Endothelial cell of umbilical vein (primary cell): ENCODE results near the gene EXOC3.

ENCODE experiments used
- CTCF ChIP-seq, 2 donors: IDR thresholded peaks; 1 replicate in 1 of 2; 2 replicates in 1 of 2; pipeline ENCODE4 v1.5.1; 2011; ENCODE audit warnings: low read length in 2 of 2, mild to moderate bottlenecking in 2 of 2, moderate library complexity in 2 of 2, control low read depth in 1 of 2, inconsistent platforms in 1 of 2, low read depth in 1 of 2; ENCODE audit not compliant: insufficient read depth in 1 of 2; ENCODE audit errors: extremely low read depth in 1 of 2
- MAX ChIP-seq: IDR thresholded peaks from 2 replicates; pipeline ENCODE4 v1.6.1; 2011; ENCODE audit not compliant: insufficient read depth, insufficient read length
- POLR2A ChIP-seq: IDR thresholded peaks from 2 replicates; pipeline ENCODE4 v1.6.1; 2012; ENCODE audit warnings: low read depth, mild to moderate bottlenecking, control low read depth, low read length

GRCh38 chr5:463301-463700 lies 20.3 kb downstream of the EXOC3 start:
- TF ChIP-seq CTCF (IDR thresholded peaks at IDR 0.05; ENCODE audit: extremely low read depth in 1 of 2, insufficient read depth in 1 of 2, low read depth in 1 of 2, low read length in 2 of 2) (no peak), MAX (no peak), POLR2A (no peak)
